Stimulated activated naive CD8-positive, alpha-beta T cell treated with anti-CD3 and anti-CD28 coated beads, Interleukin-15, Interleukin-2, amounts not matched to agents 100 ng/mL and 50 ng/mL, for 24 hours (primary cell): ENCODE measurements around the gene KAZN.

Source experiments
- H3K27ac Mint-ChIP-seq: one replicate; pipeline ENCODE4 v1.8.0; 2021; ENCODE audit warnings: mild to moderate bottlenecking, mixed read lengths
- H3K27me3 Mint-ChIP-seq: one replicate; pipeline ENCODE4 v1.8.0; 2021; ENCODE audit warnings: mixed read lengths
- H3K36me3 Mint-ChIP-seq: one replicate; pipeline ENCODE4 v1.8.0; 2021; ENCODE audit warnings: low read depth, mixed read lengths
- H3K4me1 Mint-ChIP-seq: one replicate; pipeline ENCODE4 v1.8.0; 2021; ENCODE audit warnings: low read depth, mixed read lengths
- H3K4me3 Mint-ChIP-seq: one replicate; pipeline ENCODE4 v1.8.0; 2021; ENCODE audit warnings: mild to moderate bottlenecking, mixed read lengths
- H3K9me3 Mint-ChIP-seq: one replicate; pipeline ENCODE4 v1.8.0; 2021; ENCODE audit warnings: mixed read lengths

Gene KAZN

GRCh38 chr1:14824314-14824915 is 225.9 kb downstream of the KAZN start:
- Mint-ChIP-seq H3K27me3 (peaks cover 7% of the 10 kb centered on the region), H3K36me3 (no peaks in the 10 kb centered on the region), H3K27ac (no peak overlapping the region), H3K4me1 (no peaks in the 10 kb centered on the region), H3K4me3 (no peak overlapping the region), H3K9me3 (no peaks in the 10 kb centered on the region)

- Mint-ChIP-seq H3K4me1 (no peaks in the 10 kb centered on the region), H3K36me3 (no peaks in the 10 kb centered on the region), H3K9me3 (no peaks in the 10 kb centered on the region), H3K4me3 (no peak overlapping the region), H3K27me3 (peaks cover 8% of the 10 kb centered on the region), H3K27ac (no peak overlapping the region)
These were observed 226.9 kb downstream of the KAZN start for GRCh38 chr1:14825396-14825795.

- H3K9me3 Mint-ChIP-seq, result no peaks in the 10 kb centered on the region
- no peak overlapping the region for H3K27ac Mint-ChIP-seq
- no peak overlapping the region for H3K4me3 Mint-ChIP-seq
- no peaks in the 10 kb centered on the region for H3K4me1 Mint-ChIP-seq
- H3K36me3 Mint-ChIP-seq, result no peaks in the 10 kb centered on the region
- peaks cover 5% of the 10 kb centered on the region for H3K27me3 Mint-ChIP-seq
These were observed 227.7 kb downstream of the KAZN start for GRCh38 chr1:14826172-14826636.

- peaks cover 5% of the 10 kb centered on the region for H3K27me3 Mint-ChIP-seq
- H3K9me3 Mint-ChIP-seq, result no peaks in the 10 kb centered on the region
- no peaks in the 10 kb centered on the region for H3K36me3 Mint-ChIP-seq
- no peak overlapping the region for H3K27ac Mint-ChIP-seq
- no peaks in the 10 kb centered on the region for H3K4me1 Mint-ChIP-seq
- no peak overlapping the region for H3K4me3 Mint-ChIP-seq
These were observed 228.3 kb downstream of the KAZN start for GRCh38 chr1:14826731-14827326.

- no peaks in the 10 kb centered on the region for H3K4me1 Mint-ChIP-seq
- no peaks in the 10 kb centered on the region for H3K36me3 Mint-ChIP-seq
- H3K27ac Mint-ChIP-seq, result no peak overlapping the region
- peaks cover 5% of the 10 kb centered on the region for H3K27me3 Mint-ChIP-seq
- H3K4me3 Mint-ChIP-seq, result no peak overlapping the region
- H3K9me3 Mint-ChIP-seq, result no peaks in the 10 kb centered on the region
These were observed 229.4 kb downstream of the KAZN start for GRCh38 chr1:14827870-14828269.

GRCh38 chr1:14828665-14829064 is 230.2 kb downstream of the KAZN start:
- no peaks in the 10 kb centered on the region for H3K9me3 Mint-ChIP-seq
- H3K27ac Mint-ChIP-seq, result no peak overlapping the region
- no peak overlapping the region for H3K4me3 Mint-ChIP-seq
- no peaks in the 10 kb centered on the region for H3K36me3 Mint-ChIP-seq
- peaks cover 5% of the 10 kb centered on the region for H3K27me3 Mint-ChIP-seq
- H3K4me1 Mint-ChIP-seq, result no peaks in the 10 kb centered on the region

GRCh38 chr1:14835725-14836124 is 237.2 kb downstream of the KAZN start:
- no peak overlapping the region for H3K4me3 Mint-ChIP-seq
- no peaks in the 10 kb centered on the region for H3K36me3 Mint-ChIP-seq
- no peak overlapping the region for H3K27ac Mint-ChIP-seq
- no peaks in the 10 kb centered on the region for H3K4me1 Mint-ChIP-seq
- peaks cover 2% of the 10 kb centered on the region for H3K9me3 Mint-ChIP-seq
- peaks cover 4% of the 10 kb centered on the region for H3K27me3 Mint-ChIP-seq

GRCh38 chr1:14836426-14837140 is 238.1 kb downstream of the KAZN start:
- no peak overlapping the region for H3K27ac Mint-ChIP-seq
- peaks cover 6% of the 10 kb centered on the region for H3K9me3 Mint-ChIP-seq
- no peak overlapping the region for H3K4me3 Mint-ChIP-seq
- no peaks in the 10 kb centered on the region for H3K4me1 Mint-ChIP-seq
- no peaks in the 10 kb centered on the region for H3K36me3 Mint-ChIP-seq
- peaks cover 4% of the 10 kb centered on the region for H3K27me3 Mint-ChIP-seq

GRCh38 chr1:14840374-14840773 is 241.9 kb downstream of the KAZN start:
- Mint-ChIP-seq H3K9me3 (peaks cover 23% of the 10 kb centered on the region), H3K27ac (no peak overlapping the region), H3K36me3 (no peaks in the 10 kb centered on the region), H3K4me3 (no peak overlapping the region), H3K27me3 (peaks cover 11% of the 10 kb centered on the region), H3K4me1 (no peaks in the 10 kb centered on the region)

GRCh38 chr1:14841456-14841855 is 243.0 kb downstream of the KAZN start:
- Mint-ChIP-seq H3K9me3 (peaks cover 23% of the 10 kb centered on the region), H3K4me3 (no peak overlapping the region), H3K36me3 (no peaks in the 10 kb centered on the region), H3K27me3 (peaks cover 11% of the 10 kb centered on the region), H3K4me1 (no peaks in the 10 kb centered on the region), H3K27ac (no peak overlapping the region)

- Mint-ChIP-seq H3K36me3 (no peaks in the 10 kb centered on the region), H3K4me3 (no peak overlapping the region), H3K4me1 (no peaks in the 10 kb centered on the region), H3K9me3 (peaks cover 23% of the 10 kb centered on the region), H3K27ac (no peak overlapping the region), H3K27me3 (peaks cover 11% of the 10 kb centered on the region)
These were observed 243.5 kb downstream of the KAZN start for GRCh38 chr1:14841951-14842350.

- H3K27ac Mint-ChIP-seq, result no peak overlapping the region
- no peak overlapping the region for H3K4me3 Mint-ChIP-seq
- peaks cover 23% of the 10 kb centered on the region for H3K9me3 Mint-ChIP-seq
- H3K36me3 Mint-ChIP-seq, result no peaks in the 10 kb centered on the region
- no peaks in the 10 kb centered on the region for H3K4me1 Mint-ChIP-seq
- H3K27me3 Mint-ChIP-seq, result peaks cover 11% of the 10 kb centered on the region
These were observed 243.9 kb downstream of the KAZN start for GRCh38 chr1:14842361-14842760.

- H3K27ac Mint-ChIP-seq, result no peak overlapping the region
- peaks cover 11% of the 10 kb centered on the region for H3K27me3 Mint-ChIP-seq
- H3K4me3 Mint-ChIP-seq, result no peak overlapping the region
- H3K4me1 Mint-ChIP-seq, result no peaks in the 10 kb centered on the region
- no peaks in the 10 kb centered on the region for H3K36me3 Mint-ChIP-seq
- H3K9me3 Mint-ChIP-seq, result peaks cover 23% of the 10 kb centered on the region
These were observed 244.4 kb downstream of the KAZN start for GRCh38 chr1:14842891-14843290.

GRCh38 chr1:14843525-14843924 is 245.0 kb downstream of the KAZN start:
- Mint-ChIP-seq H3K36me3 (no peaks in the 10 kb centered on the region), H3K4me1 (no peaks in the 10 kb centered on the region), H3K4me3 (no peak overlapping the region), H3K27ac (no peak overlapping the region), H3K9me3 (peaks cover 23% of the 10 kb centered on the region), H3K27me3 (peaks cover 7% of the 10 kb centered on the region)

GRCh38 chr1:14844356-14844755 is 245.9 kb downstream of the KAZN start:
- no peak overlapping the region for H3K4me3 Mint-ChIP-seq
- no peaks in the 10 kb centered on the region for H3K4me1 Mint-ChIP-seq
- no peaks in the 10 kb centered on the region for H3K36me3 Mint-ChIP-seq
- H3K9me3 Mint-ChIP-seq, result peaks cover 23% of the 10 kb centered on the region
- no peak overlapping the region for H3K27ac Mint-ChIP-seq
- H3K27me3 Mint-ChIP-seq, result peaks cover 7% of the 10 kb centered on the region
